Activated CD8-positive, alpha-beta memory T cell treated with anti-CD3 and anti-CD28 coated beads for 4 hours (primary cell): ENCODE data around the gene USP13.
"Not testable (repeated sequence)": the region's sequence is repeated elsewhere in the genome, so short reads cannot be mapped to it uniquely, and the experiment has no call there.

Experiments
- DNase-seq, 2 donors: peaks; one replicate each; pipeline ENCODE4 v3.0.0-alpha.2; 2020; ENCODE audit warnings: low read depth in 2 of 2

USP13 gene

GRCh38 chr3:179733797-179734196 is 81.0 kb downstream of the USP13 start:
- DNase-seq = no peak

DNA sequence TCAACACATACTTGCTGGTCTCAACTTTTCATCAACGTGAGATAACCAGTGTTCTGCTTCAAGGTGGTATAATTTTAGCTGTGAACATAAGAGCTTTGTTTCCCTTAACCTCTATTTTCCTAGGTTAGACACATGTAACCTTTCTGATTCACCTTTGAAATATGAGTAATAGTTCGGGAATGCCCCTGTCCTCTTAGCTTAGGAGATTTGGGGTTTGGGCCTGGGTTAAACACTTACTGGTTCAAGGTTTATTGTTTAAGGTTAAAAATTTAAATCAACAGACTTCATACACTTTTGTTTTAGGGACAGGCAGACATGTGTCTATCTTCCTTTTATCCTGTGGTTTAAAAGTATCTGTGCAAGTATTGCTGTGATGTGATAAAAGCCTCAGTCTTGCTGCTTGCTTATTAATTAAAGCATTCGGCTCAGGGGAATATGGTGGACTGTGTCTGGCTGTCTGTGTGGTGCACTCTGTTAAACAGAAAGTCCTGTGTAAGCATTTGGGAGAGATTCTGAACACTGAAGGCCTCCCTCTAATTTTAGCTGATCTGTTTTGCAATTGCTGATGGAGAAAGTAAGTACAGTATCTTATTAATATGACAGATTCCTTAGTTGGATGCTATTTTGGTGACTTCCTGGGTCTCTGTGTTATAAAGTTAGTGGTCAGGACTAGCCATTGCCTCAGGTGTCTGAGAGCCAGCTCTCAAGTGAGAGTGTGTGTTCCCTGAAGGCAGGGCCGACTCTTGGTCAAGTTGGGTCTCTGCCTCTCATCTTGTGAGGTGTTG is 81.8 kb downstream of the USP13 start:
- DNase-seq = no peak

GRCh38 chr3:179735321-179735720 is 82.5 kb downstream of the USP13 start:
- no peak for DNase-seq

DNA sequence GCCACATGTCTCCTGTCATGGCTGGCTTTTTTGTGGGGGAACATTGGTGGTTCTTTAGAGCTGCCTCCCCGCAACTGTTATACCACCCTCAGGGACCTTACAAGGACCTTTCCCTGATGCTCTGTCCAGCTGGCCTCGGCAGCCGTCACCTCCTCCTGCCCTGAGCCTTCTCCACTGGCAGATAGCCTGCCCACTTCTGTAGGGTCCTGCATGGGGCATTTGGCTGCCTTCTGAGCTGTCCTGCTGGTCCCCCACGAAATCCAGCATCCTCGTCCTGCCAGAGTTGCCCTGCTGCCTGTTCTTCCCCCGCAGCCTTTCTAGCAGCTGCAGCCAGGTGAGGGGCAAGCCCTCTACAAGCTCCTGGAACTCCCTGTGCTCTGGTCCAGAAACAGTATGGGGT is 86.2 kb downstream of the USP13 start:
- no peak for DNase-seq

DNA sequence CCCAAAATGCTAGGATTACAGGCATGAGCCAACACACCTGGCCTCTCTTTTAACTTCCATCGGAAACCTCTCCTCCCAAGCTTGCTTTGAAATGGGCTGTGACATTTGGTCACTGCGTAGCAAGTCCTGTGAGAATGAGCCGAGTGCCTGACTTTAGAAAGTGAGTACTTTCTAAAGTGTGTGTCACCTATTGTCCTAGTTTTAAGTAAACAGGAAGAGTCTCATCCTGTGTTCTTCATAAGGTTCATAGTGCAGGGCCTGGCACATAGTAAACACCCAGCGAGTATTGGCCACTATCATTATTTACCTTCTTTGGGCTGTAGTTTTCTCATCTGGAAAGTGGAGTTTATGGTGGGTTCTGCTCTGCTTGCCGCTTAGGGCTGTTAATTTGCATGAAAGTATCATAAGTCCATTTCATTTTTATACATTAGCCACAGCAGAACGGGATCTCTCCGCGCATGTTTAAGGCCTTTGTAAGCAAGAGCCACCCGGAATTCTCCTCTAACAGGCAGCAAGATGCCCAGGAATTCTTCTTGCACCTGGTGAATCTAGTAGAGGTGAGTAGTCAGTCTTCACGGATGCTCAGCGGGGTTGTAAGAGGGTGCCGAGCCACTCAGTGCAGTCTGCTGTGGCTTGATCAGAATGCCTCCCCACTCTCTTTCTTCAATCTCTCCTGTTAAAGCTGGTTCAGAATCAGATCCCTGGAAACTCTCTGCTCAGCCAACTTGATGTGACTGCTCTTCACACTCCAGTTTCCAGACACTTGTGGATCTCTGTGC is 87.2 kb downstream of the USP13 start:
- no peak for DNase-seq

DNA sequence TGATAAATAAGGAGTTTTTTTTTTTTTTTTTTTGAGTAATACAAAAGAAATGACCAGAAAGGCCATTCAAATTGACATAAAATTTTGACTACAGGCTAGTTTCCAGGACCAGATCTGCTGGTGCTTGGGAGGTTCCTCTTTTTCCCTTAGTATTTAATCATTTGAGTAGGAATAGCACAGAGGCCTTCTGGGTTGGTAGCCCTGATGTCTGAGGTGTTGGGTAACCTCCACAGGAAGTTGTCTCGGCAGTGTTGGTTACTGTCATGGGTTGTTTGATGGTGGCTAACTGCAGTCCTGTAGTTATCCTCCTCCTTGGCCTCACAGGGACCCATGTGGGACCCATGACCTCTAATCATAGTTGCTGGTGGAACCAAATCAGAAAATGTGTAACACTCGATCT is 91.1 kb downstream of the USP13 start:
- DNase-seq = no peak

GRCh38 chr3:179744667-179745066 is 91.8 kb downstream of the USP13 start:
- DNase-seq = no peak

GRCh38 chr3:179745079-179745478 is 92.2 kb downstream of the USP13 start:
- DNase-seq = no peak

- no peak for DNase-seq
These were observed 92.9 kb downstream of the USP13 start for GRCh38 chr3:179745716-179746115.

DNA sequence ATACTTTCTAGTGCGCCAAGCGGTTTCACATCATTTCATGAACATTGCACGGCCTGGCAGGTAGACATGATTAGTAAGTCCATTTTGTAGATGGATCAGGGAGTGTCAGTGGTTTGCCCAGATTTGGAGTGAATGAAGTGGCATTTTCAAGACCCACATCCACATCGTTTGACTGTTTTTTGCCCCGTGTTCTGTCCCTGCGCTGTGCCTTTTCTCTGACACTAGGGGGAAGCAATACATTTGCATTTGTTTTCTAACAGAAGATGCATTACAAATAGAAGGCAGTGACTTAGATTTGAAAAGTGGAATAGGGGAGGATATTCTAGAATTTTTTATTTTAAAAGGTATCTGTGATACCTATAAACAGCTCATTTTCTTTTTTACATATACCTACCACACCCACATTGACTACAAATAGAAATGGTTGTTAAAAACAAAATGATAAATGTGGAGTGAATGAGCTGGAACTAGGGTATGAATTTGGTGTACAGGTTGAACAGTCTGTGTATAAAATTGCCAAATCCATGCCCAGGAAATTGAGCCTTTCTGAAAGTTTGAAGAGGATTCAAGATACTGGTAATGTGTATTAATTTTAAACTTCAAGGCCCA is 98.0 kb downstream of the USP13 start:
- DNase-seq = no peak

GRCh38 chr3:179760944-179761343 is 108.1 kb downstream of the USP13 start:
- DNase-seq = no peak

GRCh38 chr3:179765396-179765795 is 112.6 kb downstream of the USP13 start:
- DNase-seq = no peak

GRCh38 chr3:179766416-179767133 is 113.7 kb downstream of the USP13 start:
- DNase-seq = no peak

DNA sequence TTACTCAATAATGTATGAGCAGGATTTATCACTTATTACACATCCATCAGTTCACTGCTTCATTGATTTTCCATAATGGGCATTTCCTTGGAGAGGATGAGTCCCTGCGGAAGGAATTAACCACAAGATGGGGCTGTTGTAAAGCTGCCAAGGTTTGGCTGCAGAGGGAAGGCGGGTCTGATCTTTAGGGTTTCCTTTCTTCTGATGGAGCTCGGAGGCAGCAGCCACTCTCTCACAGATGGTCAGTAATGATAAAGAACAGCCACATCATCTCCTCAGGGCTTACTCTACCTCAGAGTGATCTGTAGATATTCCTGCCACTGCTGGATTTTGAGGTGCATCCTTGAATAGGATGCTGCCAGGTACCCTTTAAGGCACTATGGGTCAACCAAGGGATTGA is 115.2 kb downstream of the USP13 start:
- DNase-seq = no peak

GRCh38 chr3:179769411-179770247 is 116.8 kb downstream of the USP13 start:
- DNase-seq = no peak

- DNase-seq = no peak
These were observed 119.0 kb downstream of the USP13 start for GRCh38 chr3:179771797-179772196.

- DNase-seq = no peak
These were observed 119.5 kb downstream of the USP13 start for GRCh38 chr3:179772297-179772696.

- no peak for DNase-seq
These were observed 122.7 kb downstream of the USP13 start for GRCh38 chr3:179775416-179776122.

GRCh38 chr3:179782841-179783240 is 130.0 kb downstream of the USP13 start:
- DNase-seq = not testable (repeated sequence)

- DNase-seq = no peak
These were observed 136.2 kb downstream of the USP13 start for GRCh38 chr3:179788996-179789395.

GRCh38 chr3:179791793-179792192 is 139.0 kb downstream of the USP13 start:
- no peak for DNase-seq
